HG03139 (cell line): ENCODE data around the gene BUD23.
"Not testable (repeated sequence)": the region's sequence is repeated elsewhere in the genome, so short reads cannot be mapped to it uniquely, and the experiment has no call there.

Experiments used
- ATAC-seq: cut with Tn5 transposase; IDR thresholded peaks from one replicate; pipeline ENCODE4 v1.9.1; 2021; ENCODE audit not compliant: unreplicated experiment

BUD23 gene

GRCh38 chr7:73718905-73719805 is 35.8 kb downstream of the BUD23 start, which contains the start of gene STX1A:
TSS of gene STX1A (minus strand) at chr7:73719669. CDS start at chr7:73719631, 38 bp downstream.
- peak; percentile 42 for ATAC-seq

- ATAC-seq, result peak; percentile 10
Observed at GRCh38 chr7:73719806-73720169, 36.4 kb downstream of the BUD23 start.

GRCh38 chr7:73720443-73720842 is 37.0 kb downstream of the BUD23 start:
- ATAC-seq, result not testable (repeated sequence)

- no peak for ATAC-seq
Observed at GRCh38 chr7:73721377-73721817, 38.0 kb downstream of the BUD23 start.

GRCh38 chr7:73722182-73722581 is 38.8 kb downstream of the BUD23 start:
- not testable (repeated sequence) for ATAC-seq

- ATAC-seq, result no peak
Observed at GRCh38 chr7:73722785-73723184, 39.4 kb downstream of the BUD23 start.

- no peak for ATAC-seq
Observed at GRCh38 chr7:73723813-73724212, 40.4 kb downstream of the BUD23 start.

GRCh38 chr7:73726083-73726466 is 42.7 kb downstream of the BUD23 start:
- no peak for ATAC-seq

GRCh38 chr7:73727952-73728351 is 44.6 kb downstream of the BUD23 start:
- no peak for ATAC-seq

- ATAC-seq, result no peak
Observed at GRCh38 chr7:73728551-73728950, 45.2 kb downstream of the BUD23 start.

- ATAC-seq, result no peak
Observed at GRCh38 chr7:73730485-73730884, 47.1 kb downstream of the BUD23 start.

- ATAC-seq, result no peak
Observed at GRCh38 chr7:73732397-73732796, 49.0 kb downstream of the BUD23 start.

GRCh38 chr7:73734619-73735527 is 51.5 kb downstream of the BUD23 start:
- ATAC-seq, result peak; percentile 40

- no peak for ATAC-seq
Observed at GRCh38 chr7:73735528-73735905, 52.1 kb downstream of the BUD23 start.

GRCh38 chr7:73736885-73737284 is 53.5 kb downstream of the BUD23 start:
- ATAC-seq, result no peak

- ATAC-seq, result no peak
Observed at GRCh38 chr7:73737491-73738219, 54.3 kb downstream of the BUD23 start.

GRCh38 chr7:73738220-73738611 is 54.8 kb downstream of the BUD23 start:
- ATAC-seq, result no peak

- ATAC-seq, result peak; percentile 64
Observed at GRCh38 chr7:73738612-73739386, 55.4 kb downstream of the BUD23 start, which contains the start of gene ABHD11. TSS of gene ABHD11 (minus strand) at chr7:73738802. CDS start at chr7:73738770, 32 bp downstream.

- no peak for ATAC-seq
Observed at GRCh38 chr7:73739387-73739767, 56.0 kb downstream of the BUD23 start.

- ATAC-seq, result no peak
Observed at GRCh38 chr7:73740212-73740611, 56.8 kb downstream of the BUD23 start.
